Measurements from ENCODE around the gene TNNT1.
A peak's percentile ranks its signal among the peaks of the same experiment; 100 is the strongest.

TNNT1 gene

DNA sequence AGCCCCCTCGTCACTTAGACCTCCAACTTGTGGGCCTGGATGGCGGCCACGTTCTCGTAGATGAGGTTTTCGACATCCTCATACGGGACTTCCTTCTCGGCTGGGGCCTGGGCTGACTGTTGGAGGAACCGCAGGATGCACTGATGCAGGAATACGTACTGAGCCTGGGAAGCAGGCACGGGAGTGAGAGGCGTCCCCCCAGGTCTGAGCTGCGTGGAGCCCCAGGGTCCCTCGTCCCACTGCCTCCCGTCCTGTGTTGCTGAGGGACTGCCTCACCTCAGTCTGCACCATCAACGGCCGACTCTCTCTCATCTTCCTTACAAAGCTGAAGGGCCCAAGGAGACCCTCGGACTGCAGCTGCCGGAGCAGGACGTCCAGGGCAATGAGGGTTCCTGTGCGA lies 32.7 kb upstream of the TNNT1 start:
- H3K4me3 ChIP-seq, result no peak overlapping the region
- no peak for DNase-seq (ENCODE audit: low read depth, low spot score)
- TF ChIP-seq EZH2 (IDR thresholded peaks at IDR 0.05) (no peak), POLR2AphosphoS5 (IDR thresholded peaks at IDR 0.05; ENCODE audit: borderline replicate concordance, low read depth, low read length) (no peak), FOXP2 (optimal IDR thresholded peaks at IDR 0.05; ENCODE audit: control extremely low read depth, extremely low read length, insufficient read depth) (no peak)

DNA sequence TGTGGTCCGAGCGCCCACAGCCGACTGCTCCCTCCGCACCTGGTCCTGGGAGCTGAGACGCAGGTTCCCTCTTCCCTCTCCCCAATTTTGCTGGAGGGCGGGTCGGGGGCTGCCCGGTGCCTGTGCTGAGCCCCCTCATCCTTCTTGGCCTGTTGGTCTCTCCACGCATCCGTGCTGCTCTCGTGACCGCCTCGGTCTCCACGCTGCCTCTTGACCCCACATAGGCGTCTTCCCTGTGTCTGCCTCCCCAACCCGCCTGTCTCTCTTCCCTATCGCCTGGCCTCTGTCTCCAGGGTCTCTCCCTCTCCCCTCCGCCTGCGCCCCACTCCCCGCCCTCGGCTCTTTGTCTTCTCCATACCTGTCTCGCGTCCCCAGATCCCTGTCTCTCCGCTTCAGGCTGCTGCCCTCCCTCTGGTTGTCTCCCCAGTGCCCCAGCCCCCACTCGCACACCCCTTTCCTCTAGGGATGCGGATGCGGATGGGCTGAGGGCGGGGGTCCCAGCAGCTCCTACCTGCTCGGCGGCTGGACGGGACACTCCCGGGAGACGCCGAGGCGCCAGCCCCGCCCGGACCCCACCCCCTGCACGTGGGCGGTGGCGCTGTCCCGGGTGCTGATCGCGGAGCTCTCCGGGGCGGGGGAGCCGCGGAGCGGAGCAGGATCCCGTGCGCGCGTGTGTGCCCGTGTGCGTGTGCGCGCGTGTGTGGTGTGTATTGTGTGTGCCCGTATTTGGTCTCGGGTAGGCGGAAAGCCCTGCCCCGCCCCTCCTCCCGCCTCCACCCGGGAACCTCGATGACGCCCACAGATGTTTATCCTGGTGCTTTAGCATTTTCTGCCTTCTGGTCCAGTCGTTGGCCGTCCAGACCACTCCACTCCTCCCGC lies 30.8 kb upstream of the TNNT1 start, which contains the start of gene SYT5:
TSS of gene SYT5 (minus strand) at position 684 of the 879 bp plus-strand sequence. CDS start 1,248 bp downstream, outside the sequence.
- Histone ChIP-seq H3K9me3 (ENCODE audit: low read depth, low read length) (no peaks in the 10 kb centered on the region), H3K4me3 (peak within 1 kb of the TSS; percentile 67), H3K9ac (ENCODE audit: insufficient read length) (no peak within 1 kb of the TSS), H3K36me3 (ENCODE audit: insufficient read depth, low read length) (no peaks in the 10 kb centered on the region), H3K27ac (no peak within 1 kb of the TSS)
- TF ChIP-seq EZH2 (IDR thresholded peaks at IDR 0.05) (no peak), FOXP2 (optimal IDR thresholded peaks at IDR 0.05; ENCODE audit: control extremely low read depth, extremely low read length, insufficient read depth) (peak; percentile 46)
- DNase-seq (ENCODE audit: low read depth, low spot score), result no peak

More for the DNA sequence above, 32.7 kb upstream of the TNNT1 start:
- Histone ChIP-seq H3K27ac (no peak overlapping the region), H3K9ac (ENCODE audit: insufficient read length) (no peak overlapping the region), H3K9me3 (ENCODE audit: low read depth, low read length) (no peaks in the 10 kb centered on the region), H3K36me3 (ENCODE audit: insufficient read depth, low read length) (no peaks in the 10 kb centered on the region)

DNA sequence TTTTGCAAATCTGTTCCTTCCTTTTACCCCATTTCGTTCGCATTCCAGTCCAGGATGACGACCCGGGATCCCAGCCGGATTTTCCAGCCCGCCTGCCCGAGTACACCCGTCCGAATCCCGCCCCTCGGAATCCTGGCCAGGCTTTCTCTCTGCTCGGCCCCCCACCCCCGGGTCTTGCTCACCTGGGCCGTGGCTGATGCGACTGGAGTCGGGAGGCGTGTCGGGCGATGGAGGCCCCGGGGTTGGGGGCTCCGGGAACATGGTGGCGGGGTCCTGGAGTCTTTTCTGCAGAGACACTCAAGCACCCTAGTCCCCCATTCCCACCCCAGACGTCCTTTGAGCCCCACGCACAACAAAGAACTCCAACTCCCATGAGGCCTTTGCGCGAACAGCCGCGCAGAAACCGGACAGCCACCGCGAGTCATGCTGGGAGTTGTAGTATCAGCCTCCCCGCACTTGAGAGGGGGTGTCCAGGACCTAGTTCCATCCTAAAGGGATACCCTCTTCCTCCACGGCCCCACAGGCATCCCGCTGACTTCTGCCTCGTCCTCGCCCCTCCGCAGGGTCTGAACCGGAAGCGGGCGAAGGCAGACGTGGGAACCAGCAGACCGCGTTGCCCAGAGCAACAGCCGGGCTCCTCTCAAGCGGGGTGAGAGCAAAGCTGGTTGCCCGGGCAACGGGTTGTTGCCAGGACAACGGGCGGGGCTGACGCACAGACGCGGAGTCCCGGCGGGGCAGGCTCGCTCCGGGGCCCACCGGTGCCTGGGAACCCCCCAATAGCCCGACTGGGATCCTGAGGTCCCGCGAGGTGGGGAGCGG lies 30.0 kb upstream of the TNNT1 start:
- Histone ChIP-seq H3K27ac (no peak overlapping the region), H3K36me3 (ENCODE audit: insufficient read depth, low read length) (no peaks in the 10 kb centered on the region), H3K9ac (ENCODE audit: insufficient read length) (no peak overlapping the region), H3K9me3 (ENCODE audit: low read depth, low read length) (no peaks in the 10 kb centered on the region), H3K4me3 (peak overlapping the region; percentile 67)
- DNase-seq (ENCODE audit: low read depth, low spot score), result no peak
- TF ChIP-seq FOXP2 (optimal IDR thresholded peaks at IDR 0.05; ENCODE audit: control extremely low read depth, extremely low read length, insufficient read depth) (no peak), POLR2AphosphoS5 (IDR thresholded peaks at IDR 0.05; ENCODE audit: borderline replicate concordance, low read depth, low read length) (no peak), EZH2 (IDR thresholded peaks at IDR 0.05) (no peak)

DNA sequence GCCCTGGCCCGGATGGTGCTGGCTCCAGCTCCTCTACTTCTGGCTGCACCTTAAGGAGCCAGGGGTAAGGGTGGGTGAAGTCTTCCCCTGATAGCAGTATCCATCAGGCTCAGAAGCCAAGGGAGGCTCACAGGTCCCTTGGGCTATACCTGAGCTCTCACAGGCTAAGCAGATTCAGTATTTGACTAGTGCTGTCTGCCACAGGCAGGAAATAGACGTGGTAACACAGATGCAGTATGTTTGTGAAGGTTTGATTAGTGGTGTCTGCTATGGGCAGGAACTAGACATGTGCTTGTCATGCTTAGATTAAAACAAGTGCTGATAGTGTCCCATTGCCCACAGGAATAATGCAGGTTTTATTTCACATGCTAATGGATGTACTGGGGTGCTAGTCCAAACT lies 27.1 kb upstream of the TNNT1 start:
- H3K4me3 ChIP-seq, result no peak overlapping the region
- H3K36me3 ChIP-seq (ENCODE audit: insufficient read depth, low read length), result no peaks in the 10 kb centered on the region
- no peak overlapping the region for H3K9ac ChIP-seq (ENCODE audit: insufficient read length)
- H3K27ac ChIP-seq, result no peak overlapping the region
- no peaks in the 10 kb centered on the region for H3K9me3 ChIP-seq (ENCODE audit: low read depth, low read length)
- DNase-seq (ENCODE audit: low read depth, low spot score), result no peak
- TF ChIP-seq FOXP2 (optimal IDR thresholded peaks at IDR 0.05; ENCODE audit: control extremely low read depth, extremely low read length, insufficient read depth), result no peak
- TF ChIP-seq EZH2 (IDR thresholded peaks at IDR 0.05), result no peak
- TF ChIP-seq POLR2AphosphoS5 (IDR thresholded peaks at IDR 0.05; ENCODE audit: borderline replicate concordance, low read depth, low read length), result no peak

DNA sequence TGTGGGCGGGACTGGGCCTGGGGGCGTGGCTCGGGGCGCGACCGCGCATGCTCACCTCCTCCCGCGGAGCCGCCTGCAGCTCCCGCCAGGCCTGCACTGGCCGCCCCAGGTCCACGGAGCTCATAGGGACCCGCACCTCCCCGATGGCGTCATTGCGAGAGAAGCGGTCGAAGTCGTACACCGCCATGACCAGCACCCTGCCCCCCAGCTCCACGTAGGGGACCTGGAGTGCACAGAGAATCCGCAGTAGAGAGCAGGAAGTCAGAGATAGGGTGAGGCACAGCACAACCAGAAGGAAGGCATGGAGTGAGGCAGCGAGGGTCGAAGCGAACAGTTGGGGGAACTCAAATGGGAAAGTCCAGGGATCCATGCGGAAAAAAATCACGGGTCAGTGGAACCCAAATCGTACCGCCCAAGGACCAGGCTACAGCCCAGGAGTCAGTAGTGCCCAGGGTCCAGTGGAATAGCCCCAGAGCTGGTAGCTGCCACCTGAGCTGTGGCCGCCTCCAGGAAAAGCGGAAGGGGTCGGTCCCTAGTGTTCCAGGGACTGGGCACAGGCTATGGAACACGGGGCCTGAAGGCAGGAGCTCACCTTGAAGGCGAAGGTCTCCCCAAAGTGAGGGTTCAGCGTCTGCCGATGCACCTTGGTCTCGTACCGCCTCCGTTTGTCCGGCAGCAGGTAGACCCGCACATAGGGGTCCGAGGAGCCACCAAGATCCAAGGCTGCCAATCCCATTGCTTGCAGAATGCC lies 26.3 kb upstream of the TNNT1 start:
- no peak for DNase-seq (ENCODE audit: low read depth, low spot score)
- Histone ChIP-seq H3K9me3 (ENCODE audit: low read depth, low read length) (no peaks in the 10 kb centered on the region), H3K36me3 (ENCODE audit: insufficient read depth, low read length) (no peaks in the 10 kb centered on the region), H3K9ac (ENCODE audit: insufficient read length) (no peak overlapping the region), H3K27ac (no peak overlapping the region; the same call in 1 of the 2 replicates), H3K4me3 (no peak overlapping the region)
- TF ChIP-seq FOXP2 (optimal IDR thresholded peaks at IDR 0.05; ENCODE audit: control extremely low read depth, extremely low read length, insufficient read depth) (no peak), EZH2 (IDR thresholded peaks at IDR 0.05) (no peak), POLR2AphosphoS5 (IDR thresholded peaks at IDR 0.05; ENCODE audit: borderline replicate concordance, low read depth, low read length) (no peak)

DNA sequence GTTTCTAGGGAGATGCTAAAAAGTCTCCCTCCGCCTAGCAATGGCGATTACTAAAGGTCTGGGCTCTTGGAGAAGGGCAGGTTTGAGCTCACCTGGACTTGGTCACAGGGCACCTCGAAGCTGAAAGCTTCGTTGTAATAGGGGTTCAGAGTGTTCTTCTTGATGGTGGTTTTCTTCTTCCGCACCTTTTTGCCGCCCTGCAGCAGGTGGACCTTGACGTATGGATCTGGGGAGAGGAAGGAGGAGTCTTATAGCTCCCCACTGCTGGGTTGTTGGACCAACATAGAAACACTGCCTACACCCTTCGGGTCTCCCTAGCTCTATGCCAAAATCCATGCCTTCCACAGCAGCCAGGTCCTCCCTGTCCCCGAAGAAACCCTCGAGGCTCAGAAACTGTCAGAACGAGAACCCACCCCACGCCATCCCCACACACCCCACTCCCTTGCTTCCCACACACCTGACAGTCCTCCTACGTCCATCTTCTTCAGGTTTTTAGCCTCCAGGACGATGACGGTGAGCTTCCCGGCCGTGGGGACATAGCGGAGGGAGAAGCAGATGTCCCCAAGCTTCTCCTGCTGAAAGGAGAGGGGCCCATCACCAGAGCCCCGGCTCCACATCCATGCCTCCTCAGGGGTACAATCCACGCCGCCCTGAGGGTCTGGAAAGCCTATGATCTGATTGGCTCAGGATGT lies 25.6 kb upstream of the TNNT1 start:
- Histone ChIP-seq H3K4me3 (peak overlapping the region; percentile 73), H3K36me3 (ENCODE audit: insufficient read depth, low read length) (no peaks in the 10 kb centered on the region), H3K9ac (ENCODE audit: insufficient read length) (no peak overlapping the region), H3K9me3 (ENCODE audit: low read depth, low read length) (no peaks in the 10 kb centered on the region), H3K27ac (peak overlapping the region; percentile 95)
- TF ChIP-seq FOXP2 (optimal IDR thresholded peaks at IDR 0.05; ENCODE audit: control extremely low read depth, extremely low read length, insufficient read depth) (no peak), EZH2 (IDR thresholded peaks at IDR 0.05) (no peak), POLR2AphosphoS5 (IDR thresholded peaks at IDR 0.05; ENCODE audit: borderline replicate concordance, low read depth, low read length) (no peak)
- no peak for DNase-seq (ENCODE audit: low read depth, low spot score)

DNA sequence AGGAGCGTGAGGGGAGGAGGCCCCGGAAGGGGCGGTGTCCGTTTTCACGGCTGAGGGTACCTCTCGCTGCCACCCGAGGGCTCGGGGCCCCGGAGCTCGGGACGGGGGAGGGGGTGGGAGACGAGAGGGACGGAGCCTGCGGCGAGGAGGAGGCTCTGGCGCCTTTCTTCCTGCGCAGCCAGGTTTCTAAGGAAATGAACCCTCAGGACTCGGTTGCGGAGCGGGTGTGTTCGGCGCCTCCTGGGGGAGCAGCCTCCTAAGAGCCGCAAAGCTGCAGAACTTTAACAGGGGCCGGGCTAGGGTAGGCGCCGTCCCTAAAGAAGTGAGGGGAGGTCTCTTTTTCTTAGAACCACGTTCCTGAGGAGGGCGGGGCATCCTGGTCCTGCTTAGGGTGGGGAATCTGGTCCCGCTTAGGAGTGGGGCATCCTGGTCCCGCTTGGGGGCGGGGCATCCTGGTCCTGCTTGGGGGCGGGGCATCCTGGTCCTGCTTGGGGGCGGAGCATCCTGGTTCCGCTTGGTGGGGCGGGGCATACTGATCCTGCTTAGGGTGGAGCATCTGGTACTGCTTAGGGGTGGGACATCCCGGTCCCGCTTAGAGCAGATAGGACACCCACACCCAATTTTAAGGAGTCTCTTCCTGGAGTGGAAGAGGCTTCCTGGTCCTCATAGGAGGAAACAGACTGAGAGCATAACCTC lies 24.9 kb upstream of the TNNT1 start:
- Histone ChIP-seq H3K9ac (ENCODE audit: insufficient read length) (peak overlapping the region; percentile 61), H3K4me3 (peak overlapping the region; percentile 73), H3K27ac (peak overlapping the region; percentile 95), H3K9me3 (ENCODE audit: low read depth, low read length) (no peaks in the 10 kb centered on the region), H3K36me3 (ENCODE audit: insufficient read depth, low read length) (no peaks in the 10 kb centered on the region)
- peak; percentile 93 for DNase-seq (ENCODE audit: low read depth, low spot score)
- TF ChIP-seq POLR2AphosphoS5 (IDR thresholded peaks at IDR 0.05; ENCODE audit: borderline replicate concordance, low read depth, low read length) (peak; percentile 78), FOXP2 (optimal IDR thresholded peaks at IDR 0.05; ENCODE audit: control extremely low read depth, extremely low read length, insufficient read depth) (no peak)

All from SK-N-MC (cell line).